Smooth muscle cell (in vitro differentiated cells): ENCODE data around the gene KCNQ1. TPM values are rescaled to one million over a fixed set of nuclear protein-coding genes. Genes with fewer than 3 reads are reported as not detected.

Source experiments
- DNase-seq: peaks from one replicate; lab custom pipeline; 2025; ENCODE audit not compliant: unreplicated experiment; lab: John Stamatoyannopoulos, UW
- H2AFZ ChIP-seq: fragments of 200-600 bp; sonication (generic); 2 replicates; pipeline ENCODE4 v1.6.0; 2016; ENCODE audit warnings: antibody characterized with exemption, low read depth, mild to moderate bottlenecking
- H3F3A ChIP-seq: fragments of 200-600 bp; sonication (generic); 2 replicates; pipeline ENCODE4 v1.6.0; 2017; ENCODE audit warnings: antibody characterized with exemption, low read depth
- H3K27ac ChIP-seq: fragments of 200-600 bp; sonication (generic); 2 replicates; pipeline ENCODE4 v1.5.1; 2016; ENCODE audit warnings: low read depth, mild to moderate bottlenecking
- H3K27me3 ChIP-seq: fragments of 200-600 bp; sonication (generic); 2 replicates; pipeline ENCODE4 v1.6.1; 2016; ENCODE audit warnings: low read depth, mild to moderate bottlenecking
- H3K36me3 ChIP-seq: fragments of 200-600 bp; sonication (generic); 2 replicates; pipeline ENCODE4 v1.5.1; 2016; ENCODE audit warnings: low read depth
- H3K4me1 ChIP-seq: fragments of 200-600 bp; sonication (generic); 2 replicates; pipeline ENCODE4 v1.5.1; 2016; ENCODE audit warnings: low read depth
- H3K4me2 ChIP-seq: fragments of 200-600 bp; sonication (generic); 2 replicates; pipeline ENCODE4 v1.6.0; 2016; ENCODE audit warnings: mild to moderate bottlenecking
- H3K4me3 ChIP-seq: fragments of 200-600 bp; sonication (generic); 2 replicates; pipeline ENCODE4 v1.5.1; 2016; ENCODE audit warnings: mild to moderate bottlenecking
- H3K79me2 ChIP-seq: fragments of 200-600 bp; sonication (generic); 2 replicates; pipeline ENCODE4 v1.6.0; 2016; ENCODE audit warnings: low read depth, mild to moderate bottlenecking
- H3K9ac ChIP-seq: fragments of 200-600 bp; sonication (generic); 2 replicates; pipeline ENCODE4 v1.6.0; 2016; ENCODE audit warnings: low read depth
- H3K9me3 ChIP-seq: fragments of 200-600 bp; sonication (generic); replicated peaks from 2 replicates; pipeline ENCODE4 v1.5.1; 2016; ENCODE audit warnings: low read depth
- H4K20me1 ChIP-seq: fragments of 200-600 bp; sonication (generic); 2 replicates; pipeline ENCODE4 v1.6.0; 2016; ENCODE audit warnings: low read depth
- CTCF ChIP-seq: fragments of 200-600 bp; sonication (generic); IDR thresholded peaks from 2 replicates; pipeline ENCODE4 v1.5.1; 2017; ENCODE audit warnings: borderline replicate concordance, mild to moderate bottlenecking, antibody characterized with exemption; ENCODE audit not compliant: insufficient read depth, poor library complexity, severe bottlenecking
- WGBS: methylation state at CpG from one replicate; pipeline ENCODE4 v1.1.7; 2016; ENCODE audit warnings: low lambda C conversion rate; 5-methylcytosine and 5-hydroxymethylcytosine counted together
- polyA plus RNA-seq: library from polyadenylated mRNA; unstranded; fragments of >200 nt; fragmentation: Nextera tagmentation; extraction: Ambion mirVana; gene quantifications from 2 replicates; pipeline ENCODE4 v1.2.1, GENCODE V29; 2016
- total RNA-seq: library from RNA; depleted of rRNA; stranded (reverse); fragments of >200 nt; gene quantifications from 2 replicates; pipeline ENCODE4 v1.2.3, GENCODE V29; 2014

Gene KCNQ1
- total and polyA plus RNA-seq, 2 experiments from 2014 or later = 1.3 to 2.3 TPM

DNA sequence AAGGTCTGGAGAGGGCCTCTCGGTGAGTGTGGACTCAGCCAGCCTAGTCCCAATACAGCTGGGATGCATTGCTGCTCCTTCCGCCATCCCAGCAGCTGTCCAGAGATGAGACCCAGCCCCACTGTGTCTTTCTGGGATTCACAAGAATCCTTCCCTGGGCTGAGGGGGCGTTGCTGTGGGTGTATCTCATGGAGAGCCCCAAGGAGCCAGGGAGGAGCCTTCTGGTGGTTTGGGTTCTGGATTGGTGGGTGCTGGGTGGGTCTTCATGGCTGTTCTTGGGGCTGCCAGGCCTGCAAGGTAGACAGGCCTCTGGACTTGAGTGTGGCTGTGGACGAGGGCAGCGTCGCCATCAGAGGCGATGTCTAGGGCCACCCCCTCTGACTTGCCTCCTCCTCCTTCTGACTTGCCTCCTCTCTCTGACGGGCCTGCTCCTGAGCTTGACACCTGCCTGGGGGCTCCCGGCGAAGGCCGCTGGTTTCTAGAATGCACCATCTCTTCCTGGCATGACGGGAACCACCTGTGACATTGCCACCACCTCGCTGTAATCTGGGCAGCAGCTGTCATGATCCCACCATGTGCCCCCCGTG, 17.2 kb downstream of the KCNQ1 start:
- Histone ChIP-seq H3K4me1 (no peaks in the 10 kb centered on the region), H3K9ac (no peak overlapping the region), H2AFZ (no peak overlapping the region), H3K27me3 (peaks cover 8% of the 10 kb centered on the region), H3K4me2 (no peak overlapping the region), H3K79me2 (no peaks in the 10 kb centered on the region), H3K27ac (no peak overlapping the region), H3K9me3 (no peaks in the 10 kb centered on the region), H3K36me3 (no peaks in the 10 kb centered on the region), H3F3A (no peaks in the 10 kb centered on the region), H3K4me3 (no peak overlapping the region), H4K20me1 (no peaks in the 10 kb centered on the region)
- WGBS = 89% methylated on average over 14 of the region's 14 CpGs
- no peak for DNase-seq
- no peak for TF ChIP-seq CTCF

- peaks cover 8% of the 10 kb centered on the region for H3K27me3 ChIP-seq
- H3F3A ChIP-seq = no peaks in the 10 kb centered on the region
- no peaks in the 10 kb centered on the region for H3K4me1 ChIP-seq
- no peak for TF ChIP-seq CTCF
- no peaks in the 10 kb centered on the region for H3K36me3 ChIP-seq
- H4K20me1 ChIP-seq = no peaks in the 10 kb centered on the region
- DNase-seq = no peak
- no peaks in the 10 kb centered on the region for H3K9me3 ChIP-seq
- H3K27ac ChIP-seq = no peak overlapping the region
- H3K79me2 ChIP-seq = no peaks in the 10 kb centered on the region
- H2AFZ ChIP-seq = no peak overlapping the region
- no peak overlapping the region for H3K4me3 ChIP-seq
- WGBS = 85% methylated on average over 6 of the region's 8 CpGs
- H3K4me2 ChIP-seq = no peak overlapping the region
- no peak overlapping the region for H3K9ac ChIP-seq
These were observed 17.8 kb downstream of the KCNQ1 start for GRCh38 chr11:2462543-2462985.

GRCh38 chr11:2462986-2463765, 18.4 kb downstream of the KCNQ1 start:
- H3K36me3 ChIP-seq = no peaks in the 10 kb centered on the region
- H3K4me1 ChIP-seq = no peaks in the 10 kb centered on the region
- WGBS = 92% methylated on average over 21 of the region's 24 CpGs
- H3K79me2 ChIP-seq = no peaks in the 10 kb centered on the region
- no peak for DNase-seq
- no peaks in the 10 kb centered on the region for H3K9me3 ChIP-seq
- no peak overlapping the region for H3K4me2 ChIP-seq
- no peak overlapping the region for H3K4me3 ChIP-seq
- no peaks in the 10 kb centered on the region for H3F3A ChIP-seq
- no peak overlapping the region for H3K9ac ChIP-seq
- TF ChIP-seq CTCF = no peak
- H2AFZ ChIP-seq = no peak overlapping the region
- no peak overlapping the region for H3K27ac ChIP-seq
- no peaks in the 10 kb centered on the region for H4K20me1 ChIP-seq
- H3K27me3 ChIP-seq = peaks cover 2% of the 10 kb centered on the region

GRCh38 chr11:2463766-2464277, 19.0 kb downstream of the KCNQ1 start:
- no peak for DNase-seq
- no peaks in the 10 kb centered on the region for H4K20me1 ChIP-seq

More at GRCh38 chr11:2463766-2464277, 19.0 kb downstream of the KCNQ1 start:
- no peaks in the 10 kb centered on the region for H3K9me3 ChIP-seq
- H3K4me3 ChIP-seq = no peak overlapping the region
- H2AFZ ChIP-seq = no peak overlapping the region
- H3K27me3 ChIP-seq = peaks cover 4% of the 10 kb centered on the region
- TF ChIP-seq CTCF = no peak
- no peak overlapping the region for H3K27ac ChIP-seq
- H3K79me2 ChIP-seq = no peaks in the 10 kb centered on the region
- H3K4me2 ChIP-seq = no peak overlapping the region
- H3K9ac ChIP-seq = no peak overlapping the region
- no peaks in the 10 kb centered on the region for H3K36me3 ChIP-seq
- H3K4me1 ChIP-seq = no peaks in the 10 kb centered on the region
- 91% methylated on average over 26 of the region's 26 CpGs for WGBS
- H3F3A ChIP-seq = no peaks in the 10 kb centered on the region
